ENCODE data around the gene GABBR2. TPM values are rescaled to one million over a fixed set of nuclear protein-coding genes. Genes with fewer than 3 reads are reported as not detected.

GABBR2 gene
- total RNA-seq, 1 donor from 2014 or later: 0.75 TPM

DNA sequence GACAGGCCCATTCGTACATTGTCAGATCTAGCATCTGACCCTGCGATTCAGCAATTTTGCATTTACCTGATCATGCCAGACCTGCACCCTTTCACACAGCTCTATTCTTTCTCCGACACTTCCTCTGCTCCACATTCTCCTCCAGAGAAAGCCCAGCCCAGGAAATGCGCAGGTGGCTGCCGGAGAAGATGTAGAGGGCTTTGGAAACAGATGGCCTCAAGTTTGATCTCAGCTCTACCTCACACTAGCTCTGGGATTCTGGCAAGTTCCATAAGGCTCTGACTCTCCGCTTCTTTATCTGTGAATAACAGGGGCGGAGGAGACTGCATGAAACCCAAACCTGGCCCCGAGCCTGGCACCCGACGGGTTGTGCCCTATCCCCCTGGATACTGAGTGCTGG lies 61.5 kb downstream of the GABBR2 start:
- H3K4me3 ChIP-seq (ENCODE audit: low read depth, low read length): no peak overlapping the region
- no peak for DNase-seq (ENCODE audit: low read depth)
- TF ChIP-seq, protein P1, sequence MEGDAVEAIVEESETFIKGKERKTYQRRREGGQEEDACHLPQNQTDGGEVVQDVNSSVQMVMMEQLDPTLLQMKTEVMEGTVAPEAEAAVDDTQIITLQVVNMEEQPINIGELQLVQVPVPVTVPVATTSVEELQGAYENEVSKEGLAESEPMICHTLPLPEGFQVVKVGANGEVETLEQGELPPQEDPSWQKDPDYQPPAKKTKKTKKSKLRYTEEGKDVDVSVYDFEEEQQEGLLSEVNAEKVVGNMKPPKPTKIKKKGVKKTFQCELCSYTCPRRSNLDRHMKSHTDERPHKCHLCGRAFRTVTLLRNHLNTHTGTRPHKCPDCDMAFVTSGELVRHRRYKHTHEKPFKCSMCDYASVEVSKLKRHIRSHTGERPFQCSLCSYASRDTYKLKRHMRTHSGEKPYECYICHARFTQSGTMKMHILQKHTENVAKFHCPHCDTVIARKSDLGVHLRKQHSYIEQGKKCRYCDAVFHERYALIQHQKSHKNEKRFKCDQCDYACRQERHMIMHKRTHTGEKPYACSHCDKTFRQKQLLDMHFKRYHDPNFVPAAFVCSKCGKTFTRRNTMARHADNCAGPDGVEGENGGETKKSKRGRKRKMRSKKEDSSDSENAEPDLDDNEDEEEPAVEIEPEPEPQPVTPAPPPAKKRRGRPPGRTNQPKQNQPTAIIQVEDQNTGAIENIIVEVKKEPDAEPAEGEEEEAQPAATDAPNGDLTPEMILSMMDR (conservative IDR thresholded peaks at IDR 0.05; ENCODE audit: low read depth, low read length): no peak

DNA sequence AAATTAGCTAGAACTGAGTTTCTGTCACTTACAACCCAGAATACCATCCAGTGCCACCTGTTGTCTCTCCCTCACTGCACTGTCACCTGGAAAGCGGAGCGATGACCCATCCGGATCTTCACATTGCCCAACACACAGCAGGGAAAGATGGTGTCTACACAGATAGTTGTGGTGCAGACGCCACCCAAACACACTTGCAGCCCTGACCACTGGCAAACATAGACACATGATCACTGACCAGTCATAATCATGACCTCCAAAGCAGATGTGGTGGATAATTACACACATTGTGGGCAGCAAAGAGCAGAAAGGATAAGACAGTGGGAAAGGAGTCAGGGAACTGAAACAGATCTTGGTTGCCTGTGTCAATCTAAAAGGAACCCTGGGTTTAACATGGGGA lies 64.7 kb downstream of the GABBR2 start:
- DNase-seq (ENCODE audit: low read depth): no peak
- H3K4me3 ChIP-seq (ENCODE audit: low read depth, low read length): no peak overlapping the region
- TF ChIP-seq, protein P1 (conservative IDR thresholded peaks at IDR 0.05; ENCODE audit: low read depth, low read length): no peak

DNA sequence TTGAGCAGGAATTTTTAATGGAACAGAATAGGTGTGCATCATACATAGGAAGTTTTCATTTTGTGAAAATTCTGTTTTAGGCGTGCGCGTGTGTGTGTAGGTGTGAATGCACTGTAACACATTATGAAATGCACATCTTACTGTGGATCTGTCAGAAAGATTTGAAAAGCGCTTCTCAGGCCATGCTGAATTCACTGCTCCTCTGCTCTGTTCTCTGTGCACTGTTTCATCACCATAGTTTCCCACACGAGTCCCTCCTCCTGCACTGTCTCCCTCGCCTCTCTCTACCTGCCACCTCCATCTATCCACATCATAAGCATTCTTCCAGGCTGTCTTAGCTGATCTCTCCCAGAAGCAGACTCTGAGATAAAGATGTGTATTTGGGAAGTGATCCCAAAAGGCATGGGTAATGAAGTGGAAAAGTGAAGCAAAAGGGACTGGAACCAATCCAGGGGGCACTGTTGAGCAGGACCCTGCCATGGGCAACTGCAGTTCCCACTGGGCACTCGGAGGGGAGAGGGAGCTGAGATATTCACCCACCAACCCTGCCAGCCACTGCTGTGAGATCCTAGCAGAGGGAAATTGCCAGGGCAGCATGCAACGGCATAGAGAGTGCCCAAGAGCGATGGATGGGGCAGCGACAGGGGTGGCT lies 65.9 kb downstream of the GABBR2 start:
- TF ChIP-seq, protein P1 (conservative IDR thresholded peaks at IDR 0.05; ENCODE audit: low read depth, low read length): peak; percentile 6
- H3K4me3 ChIP-seq (ENCODE audit: low read depth, low read length): no peak overlapping the region
- no peak for DNase-seq (ENCODE audit: low read depth)

- TF ChIP-seq, protein P1 (conservative IDR thresholded peaks at IDR 0.05; ENCODE audit: low read depth, low read length): no peak
- no peak overlapping the region for H3K4me3 ChIP-seq (ENCODE audit: low read depth, low read length)
- no peak for DNase-seq (ENCODE audit: low read depth)
Observed at GRCh38 chr9:98641695-98642094, 67.0 kb downstream of the GABBR2 start.

DNA sequence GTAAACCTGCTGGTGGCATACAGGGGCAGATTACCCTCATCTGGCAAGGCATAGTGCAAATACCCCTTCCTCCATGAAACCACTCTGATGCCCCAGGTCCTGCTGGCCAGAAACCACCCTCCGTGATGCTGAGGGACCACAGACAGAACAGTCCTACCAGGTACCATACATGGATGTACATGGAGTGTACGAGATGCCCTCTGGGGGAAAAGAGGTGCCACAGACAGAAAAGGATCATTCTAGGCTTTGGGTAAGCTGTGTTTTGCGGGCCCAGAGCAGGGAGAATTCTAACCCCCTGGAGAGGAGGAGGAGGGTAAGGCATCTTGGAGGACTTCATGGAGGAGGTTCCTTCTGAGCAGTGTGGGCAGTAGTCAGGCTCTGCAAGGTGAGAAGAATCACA lies 68.3 kb downstream of the GABBR2 start:
- no peak overlapping the region for H3K4me3 ChIP-seq (ENCODE audit: low read depth, low read length)
- DNase-seq (ENCODE audit: low read depth): no peak
- TF ChIP-seq, protein P1 (conservative IDR thresholded peaks at IDR 0.05; ENCODE audit: low read depth, low read length): no peak

DNA sequence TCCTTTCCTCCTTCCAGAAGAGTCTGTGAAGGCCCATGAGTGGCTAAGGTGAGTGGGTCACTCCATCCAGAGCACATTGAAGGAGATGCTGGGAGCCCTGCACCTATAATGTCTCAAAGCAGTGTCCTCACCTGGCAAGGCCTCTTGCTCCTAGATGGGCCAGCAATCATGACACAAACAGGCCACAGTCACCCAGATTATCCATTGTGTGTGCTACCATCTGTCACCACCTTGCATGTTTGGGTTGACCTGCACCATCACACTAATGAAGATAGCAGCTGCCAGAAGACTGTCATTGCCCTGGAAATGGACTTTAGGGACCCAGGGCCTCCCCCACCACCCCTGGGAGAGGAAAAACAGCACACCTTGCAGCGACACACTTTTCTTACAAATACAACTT lies 69.6 kb downstream of the GABBR2 start:
- DNase-seq (ENCODE audit: low read depth): no peak
- no peak overlapping the region for H3K4me3 ChIP-seq (ENCODE audit: low read depth, low read length)
- TF ChIP-seq, protein P1 (conservative IDR thresholded peaks at IDR 0.05; ENCODE audit: low read depth, low read length): no peak

DNA sequence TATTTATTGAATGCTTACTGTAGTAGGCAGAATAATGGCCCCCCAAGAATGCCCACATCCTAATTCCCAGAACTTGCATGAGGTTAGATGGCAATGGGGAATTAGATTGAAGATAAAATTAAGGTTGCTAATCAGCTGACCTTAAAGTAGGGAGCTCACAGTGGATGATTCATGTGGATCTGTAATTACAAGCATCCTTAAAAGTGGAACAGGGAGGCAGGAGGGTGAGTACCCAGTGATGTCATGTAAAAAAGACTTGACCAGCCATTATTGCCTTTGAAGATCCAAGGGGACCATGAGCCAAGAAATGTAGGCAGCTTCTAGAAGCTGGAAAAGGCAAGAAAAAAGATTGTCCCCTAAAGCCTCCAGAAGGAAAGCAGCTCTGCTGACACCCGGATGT lies 71.4 kb downstream of the GABBR2 start:
- no peak for DNase-seq (ENCODE audit: low read depth)
- H3K4me3 ChIP-seq (ENCODE audit: low read depth, low read length): no peak overlapping the region
- TF ChIP-seq, protein P1 (conservative IDR thresholded peaks at IDR 0.05; ENCODE audit: low read depth, low read length): no peak
